HG02970 (cell line): ENCODE data around the gene UBE2J1.
A peak's percentile ranks its signal among the peaks of the same experiment; 100 is the strongest.
"Not testable (repeated sequence)": the region's sequence is repeated elsewhere in the genome, so short reads cannot be mapped to it uniquely, and the experiment has no call there.

Experiments used
- ATAC-seq: cut with Tn5 transposase; IDR thresholded peaks from one replicate; pipeline ENCODE4 v1.9.1; 2021; ENCODE audit warnings: mild to moderate bottlenecking, moderate library complexity, moderate number of reproducible peaks; ENCODE audit not compliant: unreplicated experiment, low FRiP score

Gene UBE2J1

DNA sequence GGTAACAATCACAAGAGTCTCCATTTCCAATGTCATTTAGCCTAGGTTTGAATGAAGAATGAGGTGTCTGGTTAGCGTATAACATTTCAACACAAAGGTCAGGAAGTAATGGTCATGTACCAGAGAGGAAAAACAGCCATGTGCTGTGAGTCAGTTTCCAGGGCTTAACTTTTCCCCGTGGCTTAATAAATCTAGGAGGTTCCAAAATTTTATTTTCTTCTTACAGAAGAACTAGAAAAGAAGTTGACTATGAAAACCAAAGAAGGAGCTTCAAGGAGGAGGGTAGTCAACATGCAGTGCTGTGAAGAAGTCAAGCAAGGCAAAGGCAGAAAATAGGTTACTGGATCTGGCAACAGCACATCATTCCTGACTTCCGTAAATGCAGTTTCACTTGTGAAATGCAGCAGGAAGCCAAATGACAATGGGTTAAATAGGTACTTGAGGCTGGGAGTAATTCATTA is 29.0 kb downstream of the UBE2J1 start:
- no peak for ATAC-seq

GRCh38 chr6:89321131-89321970 is 31.2 kb downstream of the UBE2J1 start:
- ATAC-seq = no peak

GRCh38 chr6:89320012-89320559 is 32.4 kb downstream of the UBE2J1 start:
- ATAC-seq = no peak

GRCh38 chr6:89317067-89317466 is 35.5 kb downstream of the UBE2J1 start:
- ATAC-seq = no peak

DNA sequence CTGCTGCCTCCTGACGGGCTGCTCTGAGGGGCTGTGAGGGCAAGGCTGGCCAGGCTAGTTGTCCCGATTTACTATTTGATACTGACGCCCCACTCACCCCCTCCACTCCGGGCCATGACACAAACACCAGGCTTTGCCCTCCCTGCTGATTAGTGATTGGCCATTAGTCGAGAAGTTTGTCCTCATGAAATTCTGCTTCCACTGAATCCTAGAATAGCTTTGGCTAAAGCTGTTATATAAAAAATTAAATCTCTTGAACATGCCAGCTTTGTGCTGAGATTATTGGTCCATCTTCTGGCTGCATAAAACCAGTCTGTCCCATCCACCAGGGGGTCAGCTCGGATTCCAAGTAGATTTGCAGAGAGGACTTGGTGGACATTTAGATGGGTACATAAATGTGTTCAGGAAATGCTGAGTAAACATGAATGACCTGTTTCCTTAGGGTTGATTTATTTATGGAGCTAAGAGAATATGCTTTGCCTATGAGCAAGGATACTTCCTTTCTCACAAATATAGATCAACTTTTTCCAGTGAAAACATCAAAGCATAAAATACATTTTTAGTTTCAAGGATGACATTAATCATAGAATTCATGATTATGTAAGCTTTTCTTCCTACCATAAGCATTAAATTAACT is 37.2 kb downstream of the UBE2J1 start, which contains the start of gene GABRR2:
Gene GABRR2, minus strand, starts transcription at position 51 of the 637 bp plus-strand sequence. CDS start 134 bp downstream, outside the sequence.
- no peak for ATAC-seq

DNA sequence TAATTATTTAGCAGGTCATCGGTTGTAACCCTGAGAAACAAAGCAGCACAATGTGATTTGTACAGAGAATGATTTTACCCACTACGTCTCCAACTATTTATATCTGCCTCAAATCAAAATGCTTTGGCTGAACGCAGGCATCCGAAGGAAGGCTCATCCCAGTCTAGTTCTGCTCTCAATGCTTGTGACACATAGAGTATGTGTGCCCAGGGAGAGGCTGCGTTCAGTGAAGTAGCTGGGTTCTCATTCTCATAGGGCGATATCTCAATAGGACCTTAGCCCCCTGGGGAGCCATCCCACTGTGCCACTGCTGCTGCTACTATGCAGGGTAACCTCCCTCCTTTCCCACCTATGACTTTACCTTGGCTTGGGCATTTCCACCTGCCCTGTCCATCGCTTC is 37.8 kb downstream of the UBE2J1 start:
- ATAC-seq = no peak

DNA sequence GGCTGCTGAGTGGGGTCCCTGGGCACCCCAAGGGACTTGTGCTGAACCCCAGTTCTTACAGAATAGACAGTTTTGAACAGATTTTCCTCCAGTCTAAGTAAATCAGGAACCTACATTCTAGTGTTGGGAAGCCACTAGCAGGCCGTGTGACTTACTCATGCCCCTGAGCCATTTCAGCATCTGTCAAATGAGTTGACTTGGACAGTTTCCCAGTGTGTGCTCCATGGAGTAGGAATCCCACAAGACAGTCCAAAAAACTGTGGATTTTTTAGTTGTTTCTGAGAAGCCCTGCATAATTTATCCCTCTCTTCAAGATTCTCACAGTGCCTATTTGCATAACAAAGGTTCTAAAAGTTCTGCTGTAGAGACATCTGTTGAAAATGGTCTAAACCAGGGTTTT is 39.5 kb downstream of the UBE2J1 start:
- ATAC-seq = no peak

DNA sequence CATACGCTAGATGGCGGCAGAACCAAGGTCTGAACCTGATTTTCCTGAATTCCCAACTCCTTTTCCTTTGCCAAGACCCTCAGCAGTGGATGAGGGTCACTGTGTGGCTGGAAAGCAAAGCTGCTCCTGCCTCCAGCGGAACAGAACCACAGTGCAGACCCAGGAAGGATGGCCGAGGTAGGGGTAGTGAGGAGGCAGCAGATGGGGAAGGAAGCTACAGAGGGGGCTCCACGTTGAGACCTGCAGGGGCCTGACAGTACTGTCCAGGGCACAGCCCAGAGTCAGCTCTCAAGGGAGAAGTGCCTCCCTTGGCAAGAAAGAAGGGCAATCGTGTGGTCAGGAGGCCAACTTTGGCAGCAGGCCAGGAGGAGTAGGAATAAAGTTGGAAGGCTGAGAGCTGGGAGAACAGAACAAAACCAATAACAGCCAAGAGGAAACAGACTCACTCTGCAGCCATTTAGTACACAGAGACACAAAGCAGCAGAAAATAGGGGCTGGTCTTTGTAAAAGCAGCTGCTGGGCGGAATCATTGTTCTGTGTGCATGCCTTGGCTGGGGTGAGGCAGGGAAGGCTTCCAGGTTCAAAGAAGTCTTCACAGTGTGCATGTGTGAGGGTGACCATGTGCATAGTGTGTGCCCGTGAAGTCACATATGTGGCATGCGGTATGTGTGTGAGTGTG is 40.5 kb downstream of the UBE2J1 start:
- ATAC-seq = no peak

DNA sequence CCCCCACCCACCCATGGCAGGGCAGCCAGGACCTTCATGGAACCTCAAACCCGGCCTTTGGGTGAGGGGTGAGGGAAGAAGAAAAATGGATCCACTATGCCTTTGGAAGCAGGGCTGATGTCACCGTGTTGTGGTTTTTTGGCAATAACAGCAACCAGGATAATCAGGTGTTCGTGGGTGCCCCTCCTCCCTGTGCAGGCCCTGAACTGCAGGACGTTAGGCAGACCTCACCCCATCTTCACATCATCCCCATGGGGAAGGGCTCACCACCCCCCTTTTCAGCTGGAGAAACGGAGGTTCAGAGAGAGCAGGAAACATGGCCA is 41.0 kb downstream of the UBE2J1 start:
- no peak for ATAC-seq

DNA sequence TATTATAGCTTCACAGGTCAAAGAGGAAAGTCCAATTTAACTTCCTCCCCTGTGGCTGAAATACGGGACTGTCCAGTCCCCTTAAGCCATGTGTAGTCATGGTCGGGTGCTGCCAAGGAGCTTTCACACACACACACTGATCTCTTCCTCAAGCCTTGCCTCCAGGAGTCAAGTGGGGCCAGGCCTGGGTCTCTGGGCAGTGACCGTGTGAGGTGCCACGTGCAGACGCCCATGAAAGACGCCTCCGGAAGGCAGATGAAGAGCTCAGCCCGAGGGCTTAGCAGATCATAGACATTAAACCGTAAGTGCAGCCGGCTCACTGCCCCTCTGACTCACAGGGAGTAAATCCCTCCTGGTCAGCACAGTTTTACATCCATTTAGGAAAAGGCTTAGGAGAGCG is 41.6 kb downstream of the UBE2J1 start:
- no peak for ATAC-seq

GRCh38 chr6:89308525-89309395 is 43.8 kb downstream of the UBE2J1 start:
- ATAC-seq = no peak

- ATAC-seq = not testable (repeated sequence)
Measured at GRCh38 chr6:89304517-89304916, 48.0 kb downstream of the UBE2J1 start.

GRCh38 chr6:89302936-89303335 is 49.6 kb downstream of the UBE2J1 start:
- ATAC-seq = no peak

- ATAC-seq = no peak
Measured at GRCh38 chr6:89302195-89302770, 50.2 kb downstream of the UBE2J1 start.

DNA sequence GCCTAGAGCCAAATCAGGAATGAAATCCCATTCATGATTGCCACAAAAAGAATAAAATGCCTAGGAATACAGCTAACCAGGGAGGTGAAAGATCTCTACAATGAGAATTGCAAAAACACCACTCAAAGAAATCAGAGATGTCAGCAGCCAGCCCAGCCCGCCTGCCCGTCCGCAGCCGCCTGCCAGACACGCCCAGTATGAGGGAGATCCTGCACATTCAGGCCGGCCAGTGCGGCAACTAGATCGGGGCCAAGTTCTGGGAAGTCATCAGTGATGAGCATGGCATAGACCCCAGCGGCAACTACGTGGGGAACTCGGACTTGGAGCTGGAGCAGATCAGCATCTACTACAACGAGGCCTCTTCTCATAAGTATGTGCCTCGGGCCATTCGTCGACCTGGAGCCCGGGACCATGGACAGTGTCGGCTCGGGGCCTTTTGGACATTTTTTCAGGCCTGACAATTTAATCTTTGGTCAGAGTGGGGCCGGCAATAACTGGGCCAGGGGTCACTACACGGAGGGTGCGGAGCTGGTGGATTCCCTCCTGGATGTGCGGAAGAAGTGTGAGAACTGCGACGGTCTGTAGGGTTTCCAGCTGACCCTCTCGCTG is 50.8 kb downstream of the UBE2J1 start:
- no peak for ATAC-seq

DNA sequence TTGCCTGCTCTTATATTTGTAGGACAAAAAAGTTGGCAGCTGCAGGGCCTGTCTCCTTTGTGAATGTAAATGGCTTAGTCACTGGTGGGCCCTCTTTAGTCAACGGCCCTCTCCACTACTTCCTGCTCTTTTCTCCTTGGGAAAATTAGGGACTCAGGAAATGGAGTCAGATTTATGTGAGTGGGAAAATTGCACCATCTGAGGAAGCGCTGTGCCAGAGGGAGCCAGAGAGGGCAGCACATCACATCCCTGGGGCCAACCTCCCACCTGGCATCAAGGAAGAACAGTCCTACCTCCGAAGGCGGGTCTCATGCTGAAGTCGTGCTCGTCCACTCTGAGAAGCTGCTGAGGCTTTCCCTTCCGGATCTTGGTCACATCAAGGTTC is 53.1 kb downstream of the UBE2J1 start:
- ATAC-seq = no peak

DNA sequence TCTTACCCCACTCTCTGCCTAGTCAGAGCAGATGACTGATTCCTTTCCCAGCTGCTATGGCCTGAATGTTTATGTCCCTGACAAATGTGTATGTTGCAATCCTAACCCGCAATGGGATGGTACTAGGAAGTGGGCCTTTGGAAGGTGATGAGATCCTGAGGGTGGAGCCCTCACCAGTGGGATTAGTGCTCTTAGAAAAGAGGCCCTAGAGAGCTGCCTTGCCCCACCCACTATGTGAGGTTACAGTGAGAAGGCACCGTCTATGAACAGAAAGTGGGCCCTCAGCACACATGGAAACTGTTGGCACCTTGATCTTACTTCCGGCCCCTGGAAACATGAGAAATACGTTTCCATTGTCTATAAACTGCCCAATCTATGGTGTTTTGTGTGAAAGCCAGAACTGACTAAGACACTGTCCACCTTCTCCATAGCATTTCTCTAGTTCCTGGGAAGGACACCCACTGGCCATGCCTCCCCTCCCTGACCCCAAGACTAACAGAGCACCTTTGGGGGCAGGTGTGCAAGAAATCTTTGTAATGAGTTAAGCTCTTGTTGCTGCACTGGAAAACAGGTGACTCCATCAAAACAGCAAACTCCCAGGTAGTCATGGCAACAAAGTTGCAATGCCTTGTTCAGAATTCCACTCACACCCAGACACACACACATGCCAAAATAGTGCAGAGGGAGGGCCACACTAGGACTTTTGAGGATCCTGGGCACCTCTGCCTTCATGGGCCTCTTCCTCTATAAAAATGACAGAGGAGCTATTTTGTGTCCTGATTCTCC is 53.6 kb downstream of the UBE2J1 start:
- ATAC-seq = no peak

GRCh38 chr6:89297695-89298351 is 54.7 kb downstream of the UBE2J1 start:
- ATAC-seq = peak; percentile 81
